Muscle of leg (tissue), 11 donors: Measurements from ENCODE around the gene COPS9. TPM values are rescaled to one million over a fixed set of nuclear protein-coding genes. Genes with fewer than 3 reads are reported as not detected.

Experiments used
- DNase-seq: peaks from one replicate; pipeline ENCODE4 v3.0.0; 2013
- H3K27ac ChIP-seq: one replicate; pipeline ENCODE4 v1.5.1; 2013; ENCODE audit warnings: mild to moderate bottlenecking, low read length, control low read depth
- H3K27me3 ChIP-seq: one replicate; pipeline ENCODE4 v1.6.1; 2013; ENCODE audit warnings: low read length; ENCODE audit not compliant: control insufficient read depth, insufficient read depth
- H3K36me3 ChIP-seq: one replicate; pipeline ENCODE4 v1.6.1; 2013; ENCODE audit warnings: low read length; ENCODE audit not compliant: control insufficient read depth, insufficient read depth
- H3K4me1 ChIP-seq: one replicate; pipeline ENCODE4 v1.6.1; 2013; ENCODE audit warnings: low read length; ENCODE audit not compliant: control insufficient read depth, insufficient read depth
- H3K4me3 ChIP-seq: one replicate; pipeline ENCODE4 v1.5.1; 2013; ENCODE audit warnings: low read length, control low read depth
- H3K9me3 ChIP-seq: replicated peaks from 2 replicates; pipeline ENCODE4 v1.6.1; 2013; ENCODE audit warnings: low read depth, low read length; ENCODE audit not compliant: control insufficient read depth
- WGBS: methylation state at CpG from one replicate; pipeline ENCODE4 v1.1.5; 2013; ENCODE audit warnings: missing lambda C conversion rate; ENCODE audit not compliant: insufficient coverage; 5-methylcytosine and 5-hydroxymethylcytosine counted together
- polyA plus RNA-seq, 8 donors: library from polyadenylated mRNA; unstranded; fragments of 120-200 nt; gene quantifications; one replicate each; pipeline versions ENCODE4 v1.2.1 to v1.2.3, GENCODE V29; 2013; ENCODE audit warnings: inconsistent platforms in 1 of 8, low replicate concordance in 1 of 8; ENCODE audit not compliant: insufficient read length in 8 of 8, insufficient read depth in 1 of 8
- total RNA-seq: library from RNA; stranded (reverse); fragments of 120-200 nt; gene quantifications from one replicate; pipeline ENCODE4 v1.2.4, GENCODE V29; 2013

COPS9 gene
- total and polyA plus RNA-seq, 9 donors, result 88.6 to 210 (median 108) TPM

- WGBS, result 49% methylated on average over 25 of the region's 36 CpGs
- H3K4me1 ChIP-seq, result peaks cover 18% of the 10 kb centered on the region
- no peaks in the 10 kb centered on the region for H3K9me3 ChIP-seq
- peaks cover 14% of the 10 kb centered on the region for H3K27me3 ChIP-seq
- H3K27ac ChIP-seq, result no peak overlapping the region
- H3K36me3 ChIP-seq, result peaks cover 23% of the 10 kb centered on the region
- DNase-seq, result no peak
- peak overlapping the region; percentile 90 for H3K4me3 ChIP-seq
Observed at GRCh38 chr2:240136671-240137292, 677 bp upstream of the COPS9 start.

DNA sequence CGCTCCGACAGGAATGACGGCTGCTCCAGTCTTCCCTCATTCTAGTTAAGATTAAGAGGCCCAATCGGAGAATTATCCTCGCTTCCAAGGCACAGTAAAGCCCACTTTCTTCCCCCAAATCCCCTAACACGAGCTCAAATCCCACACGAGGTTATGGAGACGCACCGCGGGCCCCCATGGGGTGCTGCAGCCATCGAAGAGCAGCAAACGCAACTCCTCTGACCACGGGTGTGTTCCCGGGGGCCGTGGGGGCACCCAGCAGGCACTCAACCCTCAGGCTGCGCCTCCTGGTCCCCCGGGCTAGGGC lies 446 bp downstream of the COPS9 start:
- no peak for DNase-seq
- Histone ChIP-seq H3K9me3 (no peaks in the 10 kb centered on the region), H3K27ac (peak overlapping the region; percentile 7), H3K27me3 (peaks cover 10% of the 10 kb centered on the region), H3K36me3 (peaks cover 35% of the 10 kb centered on the region), H3K4me3 (peak overlapping the region; percentile 90), H3K4me1 (peaks cover 18% of the 10 kb centered on the region)
- WGBS, result under 1% methylated on average over 17 of the region's 17 CpGs

- no peak for DNase-seq
- peaks cover 18% of the 10 kb centered on the region for H3K4me1 ChIP-seq
- H3K27ac ChIP-seq, result no peak overlapping the region
- no peaks in the 10 kb centered on the region for H3K9me3 ChIP-seq
- peaks cover 5% of the 10 kb centered on the region for H3K27me3 ChIP-seq
- H3K4me3 ChIP-seq, result peak overlapping the region; percentile 90
- H3K36me3 ChIP-seq, result peaks cover 41% of the 10 kb centered on the region
- 79% methylated on average over 12 of the region's 15 CpGs for WGBS
Observed at GRCh38 chr2:240134956-240135520, 1.1 kb downstream of the COPS9 start.

- no peak overlapping the region for H3K27ac ChIP-seq
- H3K36me3 ChIP-seq, result peaks cover 46% of the 10 kb centered on the region
- WGBS, result 84% methylated on average over 6 of the region's 6 CpGs
- H3K4me1 ChIP-seq, result peaks cover 18% of the 10 kb centered on the region
- no peak for DNase-seq
- no peaks in the 10 kb centered on the region for H3K9me3 ChIP-seq
- H3K27me3 ChIP-seq, result peaks cover 2% of the 10 kb centered on the region
- H3K4me3 ChIP-seq, result no peak overlapping the region
Observed at GRCh38 chr2:240134466-240134865, 1.6 kb downstream of the COPS9 start.

GRCh38 chr2:240133401-240133800 lies 2.7 kb downstream of the COPS9 start:
- Histone ChIP-seq H3K27ac (no peak overlapping the region), H3K9me3 (no peaks in the 10 kb centered on the region), H3K36me3 (peaks cover 57% of the 10 kb centered on the region), H3K4me1 (peaks cover 19% of the 10 kb centered on the region), H3K4me3 (no peak overlapping the region), H3K27me3 (no peaks in the 10 kb centered on the region)
- no peak for DNase-seq
- 82% methylated on average over 10 of the region's 10 CpGs for WGBS

GRCh38 chr2:240132651-240132980 lies 3.5 kb downstream of the COPS9 start:
- Histone ChIP-seq H3K4me3 (no peak overlapping the region), H3K9me3 (no peaks in the 10 kb centered on the region), H3K36me3 (peaks cover 65% of the 10 kb centered on the region), H3K4me1 (peaks cover 21% of the 10 kb centered on the region), H3K27ac (no peak overlapping the region), H3K27me3 (no peaks in the 10 kb centered on the region)
- no peak for DNase-seq
- WGBS, result 88% methylated on average over 5 of the region's 5 CpGs

- no peak overlapping the region for H3K4me3 ChIP-seq
- H3K9me3 ChIP-seq, result no peaks in the 10 kb centered on the region
- H3K4me1 ChIP-seq, result peaks cover 21% of the 10 kb centered on the region
- DNase-seq, result no peak
- H3K27me3 ChIP-seq, result no peaks in the 10 kb centered on the region
- 80% methylated on average over 21 of the region's 22 CpGs for WGBS
- peaks cover 68% of the 10 kb centered on the region for H3K36me3 ChIP-seq
- no peak overlapping the region for H3K27ac ChIP-seq
Observed at GRCh38 chr2:240131941-240132650, 4.0 kb downstream of the COPS9 start.

DNA sequence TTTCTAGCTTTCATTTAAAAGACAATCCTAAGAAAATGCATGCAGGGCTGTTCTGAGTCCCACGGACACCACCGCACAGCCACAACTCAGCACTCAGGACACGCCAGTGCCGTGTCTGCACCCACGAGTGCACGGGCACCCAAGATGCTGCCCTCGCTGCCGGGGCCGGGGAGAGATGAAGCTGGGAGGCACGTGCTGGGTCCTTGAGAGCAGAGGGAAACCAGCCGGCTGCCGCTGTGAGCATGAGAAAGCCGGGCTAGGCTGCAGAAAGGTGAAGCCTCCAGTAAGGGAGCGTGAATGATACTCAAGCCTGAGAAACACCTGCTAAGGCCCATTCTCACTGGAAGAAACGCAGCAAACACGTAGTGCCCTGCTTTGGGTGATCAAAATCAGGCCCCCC lies 4.8 kb downstream of the COPS9 start:
- WGBS, result 92% methylated on average over 14 of the region's 16 CpGs
- Histone ChIP-seq H3K36me3 (peaks cover 71% of the 10 kb centered on the region), H3K9me3 (no peaks in the 10 kb centered on the region), H3K4me3 (no peak overlapping the region), H3K27ac (no peak overlapping the region), H3K27me3 (no peaks in the 10 kb centered on the region), H3K4me1 (peaks cover 14% of the 10 kb centered on the region)
- DNase-seq, result no peak

- 87% methylated on average over 16 of the region's 23 CpGs for WGBS
- no peaks in the 10 kb centered on the region for H3K27me3 ChIP-seq
Observed at GRCh38 chr2:240130393-240131195, 5.5 kb downstream of the COPS9 start.

GRCh38 chr2:240129731-240130392 lies 6.2 kb downstream of the COPS9 start:
- WGBS, result 90% methylated on average over 21 of the region's 22 CpGs
- H3K36me3 ChIP-seq, result peaks cover 73% of the 10 kb centered on the region

More at GRCh38 chr2:240130393-240131195, 5.5 kb downstream of the COPS9 start:
- Histone ChIP-seq H3K4me3 (no peak overlapping the region), H3K4me1 (peaks cover 14% of the 10 kb centered on the region), H3K9me3 (no peaks in the 10 kb centered on the region), H3K36me3 (peaks cover 73% of the 10 kb centered on the region), H3K27ac (no peak overlapping the region)
- DNase-seq, result no peak

More at GRCh38 chr2:240129731-240130392, 6.2 kb downstream of the COPS9 start:
- no peak for DNase-seq
- H3K4me1 ChIP-seq, result peaks cover 8% of the 10 kb centered on the region
- no peaks in the 10 kb centered on the region for H3K27me3 ChIP-seq
- no peak overlapping the region for H3K27ac ChIP-seq
- H3K9me3 ChIP-seq, result no peaks in the 10 kb centered on the region
- no peak overlapping the region for H3K4me3 ChIP-seq
